HG03432 (cell line): ENCODE measurements around the gene LEPR.
"Not testable (repeated sequence)": the region's sequence is repeated elsewhere in the genome, so short reads cannot be mapped to it uniquely, and the experiment has no call there.

Source experiments
- ATAC-seq: cut with Tn5 transposase; IDR thresholded peaks from one replicate; pipeline ENCODE4 v1.9.1; 2021; ENCODE audit warnings: mild to moderate bottlenecking, moderate library complexity; ENCODE audit not compliant: unreplicated experiment

LEPR gene

DNA sequence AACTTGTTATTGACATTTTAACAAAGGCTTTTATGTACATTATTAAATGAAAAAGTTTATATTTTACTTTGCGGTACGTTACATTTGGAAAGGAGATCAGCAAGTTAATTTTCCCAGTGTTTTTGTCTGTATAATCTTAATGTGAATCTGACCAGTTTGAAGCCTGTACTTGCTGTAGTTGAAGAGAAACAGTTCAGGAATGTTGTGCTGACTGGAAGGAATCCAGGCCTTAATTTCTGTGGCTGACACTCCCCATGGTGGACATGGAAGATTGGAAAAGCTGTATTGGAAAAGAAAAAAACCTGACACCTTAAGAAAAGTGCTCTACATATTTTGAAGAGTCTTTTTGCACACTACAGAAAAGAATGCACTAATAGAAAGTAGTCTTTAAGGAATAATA lies 15.5 kb downstream of the LEPR start:
- ATAC-seq = no peak

DNA sequence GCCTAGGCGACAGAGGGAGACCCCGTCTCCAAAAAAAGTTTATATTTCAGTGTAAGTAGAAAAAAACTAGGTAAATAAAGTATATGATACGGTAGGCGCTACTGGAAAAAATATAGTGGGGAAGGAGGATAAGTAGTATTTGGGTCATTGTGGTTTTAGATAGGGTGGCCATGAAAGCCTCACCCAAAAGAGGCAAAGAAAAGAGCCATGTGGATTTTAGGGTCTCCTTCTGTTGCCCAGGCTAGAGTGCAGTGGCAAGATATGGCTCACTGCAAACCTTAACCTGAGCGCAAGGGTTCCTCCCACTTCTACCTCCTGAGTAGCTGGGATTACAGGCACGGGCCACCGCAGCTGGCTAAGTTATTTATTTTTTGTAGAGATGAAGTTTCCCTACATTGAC lies 17.1 kb downstream of the LEPR start:
- ATAC-seq = no peak

DNA sequence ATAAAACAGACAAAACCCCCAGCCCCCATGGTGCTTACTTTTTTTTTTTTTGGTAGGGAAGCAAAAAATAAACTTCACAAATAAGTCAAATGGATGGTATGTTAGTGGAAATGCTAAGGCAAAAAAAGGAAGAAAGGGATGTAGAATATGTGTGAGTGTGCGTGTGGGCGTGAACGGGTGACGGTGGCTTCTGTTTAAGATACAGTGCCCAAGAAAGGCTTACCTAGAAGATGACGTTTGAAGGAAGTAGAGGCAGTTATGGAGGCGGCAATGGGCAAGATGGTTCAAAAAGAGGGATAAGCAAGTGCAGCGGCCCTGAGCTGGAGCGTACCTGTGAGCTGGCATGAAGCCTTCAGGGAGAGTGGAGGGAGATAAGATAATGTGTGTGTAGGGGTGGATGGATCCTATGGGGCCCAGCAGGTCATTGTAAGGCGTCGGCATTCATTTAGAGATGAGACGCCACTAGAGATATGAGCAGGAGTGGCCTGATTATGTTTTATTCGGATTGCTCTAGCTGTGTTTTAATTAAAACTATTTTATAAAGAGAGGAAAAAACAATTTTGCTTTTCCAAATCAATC lies 19.9 kb downstream of the LEPR start:
- ATAC-seq = no peak

DNA sequence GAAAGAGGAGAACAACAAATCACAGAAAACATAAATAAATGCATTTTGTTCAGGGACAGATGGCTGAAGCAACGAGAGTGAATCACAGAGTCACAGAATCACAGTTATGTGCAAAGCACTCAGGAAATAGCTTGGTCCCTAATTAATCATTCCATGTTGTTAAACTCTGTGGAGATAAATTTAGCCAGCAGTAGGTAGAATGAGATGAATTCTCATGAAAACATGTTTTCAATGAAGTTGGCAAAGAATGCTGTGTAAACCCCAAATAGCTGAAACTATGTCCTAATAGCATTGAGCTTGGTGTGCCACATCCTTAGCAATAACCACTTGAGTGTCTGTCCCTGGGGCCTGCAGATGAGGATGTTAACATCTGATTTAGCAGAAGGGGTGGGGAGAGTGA lies 20.4 kb downstream of the LEPR start:
- no peak for ATAC-seq

DNA sequence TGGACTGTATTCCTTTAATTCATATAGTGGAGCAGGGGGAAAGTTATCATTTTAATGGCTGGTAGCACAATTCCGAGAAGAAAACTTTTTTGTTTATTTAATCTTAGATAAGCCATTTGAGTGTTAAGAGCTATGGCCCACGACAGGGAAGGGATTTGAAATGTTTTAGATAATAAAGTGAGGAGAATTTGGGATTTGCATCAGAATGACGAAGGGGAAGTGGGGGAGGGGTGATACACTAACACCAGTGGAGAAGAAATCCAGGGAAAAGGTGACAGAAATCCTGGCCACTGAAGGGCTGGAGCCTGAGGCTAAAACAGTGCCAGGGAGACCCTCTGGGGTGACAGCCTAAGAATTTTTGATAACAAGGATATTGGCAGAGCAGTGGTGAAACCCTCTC lies 21.0 kb downstream of the LEPR start:
- ATAC-seq = no peak

DNA sequence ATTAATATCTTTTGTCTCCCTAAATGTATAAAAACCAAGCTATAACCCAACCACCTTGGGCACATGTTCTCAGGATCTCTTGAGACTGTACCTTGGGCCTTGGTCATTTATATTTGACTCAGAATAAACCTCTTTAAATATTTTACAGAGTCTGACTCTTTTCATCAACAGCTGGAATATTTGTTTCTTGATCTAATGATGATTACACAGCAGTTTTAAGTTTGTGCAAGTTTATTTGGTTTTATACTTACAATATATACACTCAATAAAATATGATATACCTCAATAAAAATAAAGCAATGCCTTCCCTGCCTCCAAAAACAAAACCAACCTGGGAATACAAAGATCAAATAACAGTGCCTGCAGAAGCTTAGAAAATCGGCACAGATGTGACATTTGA lies 22.0 kb downstream of the LEPR start:
- no peak for ATAC-seq

DNA sequence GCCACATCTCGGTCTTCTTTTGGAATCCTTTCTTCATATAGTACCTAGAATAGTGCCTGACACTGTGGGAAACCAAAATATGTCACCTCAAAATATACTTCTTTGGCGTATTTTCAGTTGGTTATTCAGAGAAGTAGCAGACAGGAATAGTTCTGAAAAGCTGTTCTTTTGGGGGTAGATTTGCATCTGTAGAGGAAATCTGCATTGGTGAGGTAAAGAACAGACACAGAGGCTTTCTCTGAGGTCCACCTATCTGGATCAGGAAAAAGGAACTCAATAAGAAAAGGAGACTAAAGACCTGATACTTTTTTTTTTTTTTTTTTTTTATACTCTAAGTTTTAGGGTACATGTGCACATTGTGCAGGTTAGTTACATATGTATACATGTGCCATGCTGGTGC lies 23.2 kb downstream of the LEPR start:
- no peak for ATAC-seq

DNA sequence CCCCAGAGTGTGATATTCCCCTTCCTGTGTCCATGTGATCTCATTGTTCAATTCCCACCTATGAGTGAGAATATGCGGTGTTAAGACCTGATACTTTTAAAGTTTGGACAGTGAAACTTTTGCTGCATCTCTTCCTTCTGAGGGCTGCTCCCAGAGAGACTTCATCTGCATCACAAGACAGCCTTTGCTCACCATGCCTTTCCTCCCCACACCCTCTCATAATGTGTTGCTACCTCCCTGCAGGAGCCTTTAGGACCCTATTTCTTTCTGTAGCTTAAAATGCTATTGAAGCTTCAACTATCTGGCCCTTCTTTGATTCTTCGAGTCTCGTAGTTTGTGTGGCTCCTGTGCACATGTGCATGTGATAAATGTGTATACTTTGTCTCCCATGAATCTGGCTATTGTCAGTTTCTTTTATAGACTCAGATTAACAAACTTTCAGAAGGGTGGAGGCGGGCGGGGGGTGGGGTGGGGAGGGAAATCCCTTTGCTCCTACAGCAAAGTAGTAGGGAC lies 23.7 kb downstream of the LEPR start:
- no peak for ATAC-seq

DNA sequence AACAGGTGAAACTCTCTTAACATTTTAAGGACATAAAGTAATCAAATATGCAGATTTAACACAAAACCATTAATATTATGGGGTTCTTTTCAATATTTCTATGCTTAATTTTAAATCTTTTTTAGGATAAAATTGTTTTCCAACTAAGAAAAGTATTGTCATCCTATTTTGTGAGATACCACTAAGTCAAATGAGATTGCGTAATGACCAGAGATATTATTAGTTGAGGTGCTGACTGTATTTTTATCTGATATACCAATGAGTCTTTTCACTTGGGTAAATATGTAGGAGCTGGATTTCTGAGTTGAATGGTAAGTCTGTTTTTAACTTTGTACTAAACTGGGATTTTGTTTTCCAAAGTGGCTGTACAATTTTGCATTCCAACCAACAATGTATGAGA lies 25.4 kb downstream of the LEPR start:
- ATAC-seq = no peak

DNA sequence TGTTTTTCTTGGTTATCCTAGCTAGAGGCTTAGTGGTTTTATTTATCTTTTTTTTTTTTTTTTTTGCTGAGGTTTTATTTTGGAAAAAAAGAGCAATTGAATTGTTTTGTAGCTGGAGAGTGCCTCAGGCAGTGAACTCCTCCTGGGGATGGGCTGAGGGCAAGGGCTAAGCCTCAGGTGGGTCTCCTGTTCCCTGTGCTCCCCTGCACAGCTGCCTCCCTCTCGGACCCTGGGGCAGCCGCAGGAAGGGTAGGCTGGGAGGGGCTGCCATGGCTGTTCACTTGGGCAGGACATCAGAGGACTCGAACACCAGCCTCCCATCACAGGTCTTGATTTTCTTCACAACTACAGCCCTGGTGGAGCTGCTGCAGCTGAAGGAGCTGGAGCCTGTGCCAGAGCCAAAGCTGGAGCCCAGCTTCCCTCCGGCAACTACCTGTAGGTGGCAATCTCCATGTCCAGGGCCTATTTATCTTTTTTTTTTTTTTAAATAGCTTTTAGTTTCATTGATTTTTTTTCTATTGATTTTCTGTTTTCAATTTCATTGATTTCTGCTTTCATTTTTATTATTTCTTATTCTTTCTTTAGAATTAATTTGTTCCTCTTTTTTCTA lies 28.9 kb downstream of the LEPR start:
- ATAC-seq = no peak

DNA sequence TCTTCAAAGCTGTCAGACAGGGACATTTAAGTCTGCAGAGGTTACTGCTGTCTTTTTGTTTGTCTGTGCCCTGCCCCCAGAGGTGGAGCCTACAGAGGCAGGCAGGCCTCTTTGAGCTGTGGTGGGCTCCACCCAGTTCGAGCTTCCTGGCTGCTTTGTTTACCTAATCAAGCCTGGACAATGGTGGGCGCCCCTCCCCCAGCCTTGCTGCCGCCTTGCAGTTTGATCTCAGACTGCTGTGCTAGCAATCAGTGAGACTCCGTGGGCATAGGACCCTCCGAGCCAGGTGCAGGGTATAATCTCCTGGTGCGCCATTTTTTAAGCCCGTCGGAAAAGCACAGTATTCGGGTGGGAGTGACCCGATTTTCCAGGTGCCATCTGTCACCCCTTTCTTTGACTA lies 35.2 kb downstream of the LEPR start:
- not testable (repeated sequence) for ATAC-seq

DNA sequence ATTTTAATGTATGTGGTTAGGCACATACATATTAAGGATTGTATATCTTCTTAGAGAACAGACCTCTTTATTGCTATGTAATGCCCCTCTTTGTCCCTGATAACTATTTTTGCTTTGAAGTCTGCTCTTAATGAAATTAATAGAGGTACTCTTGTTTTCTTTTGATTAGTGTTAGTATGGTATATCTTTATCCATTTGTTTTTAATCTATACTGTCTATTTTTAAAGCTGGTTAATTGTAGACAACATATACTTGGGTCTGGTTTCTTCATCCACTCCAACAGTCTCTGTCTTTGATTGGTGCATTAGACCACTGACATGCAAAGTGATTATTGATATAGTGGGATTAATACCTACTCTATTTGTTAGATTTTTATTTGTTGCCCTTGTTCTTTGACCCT lies 36.0 kb downstream of the LEPR start:
- no peak for ATAC-seq

DNA sequence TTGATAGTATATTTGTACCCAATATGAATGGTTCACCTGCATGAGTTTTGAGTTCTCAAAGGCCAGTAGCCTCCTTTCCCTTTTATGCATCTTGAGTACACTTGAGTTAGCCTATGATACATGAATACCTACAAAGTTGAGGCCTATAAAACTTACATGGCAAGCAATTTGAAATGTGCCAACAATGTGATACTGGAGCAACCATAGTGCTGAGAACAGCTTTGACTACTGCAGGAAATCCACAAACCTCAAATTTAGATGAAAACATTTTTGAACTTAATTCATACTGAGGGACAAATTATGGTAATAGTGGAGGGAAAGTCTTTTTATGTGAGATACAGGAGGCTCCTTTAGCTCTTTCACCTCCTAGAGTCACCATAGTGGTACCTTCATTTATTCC lies 37.4 kb downstream of the LEPR start:
- ATAC-seq = no peak

DNA sequence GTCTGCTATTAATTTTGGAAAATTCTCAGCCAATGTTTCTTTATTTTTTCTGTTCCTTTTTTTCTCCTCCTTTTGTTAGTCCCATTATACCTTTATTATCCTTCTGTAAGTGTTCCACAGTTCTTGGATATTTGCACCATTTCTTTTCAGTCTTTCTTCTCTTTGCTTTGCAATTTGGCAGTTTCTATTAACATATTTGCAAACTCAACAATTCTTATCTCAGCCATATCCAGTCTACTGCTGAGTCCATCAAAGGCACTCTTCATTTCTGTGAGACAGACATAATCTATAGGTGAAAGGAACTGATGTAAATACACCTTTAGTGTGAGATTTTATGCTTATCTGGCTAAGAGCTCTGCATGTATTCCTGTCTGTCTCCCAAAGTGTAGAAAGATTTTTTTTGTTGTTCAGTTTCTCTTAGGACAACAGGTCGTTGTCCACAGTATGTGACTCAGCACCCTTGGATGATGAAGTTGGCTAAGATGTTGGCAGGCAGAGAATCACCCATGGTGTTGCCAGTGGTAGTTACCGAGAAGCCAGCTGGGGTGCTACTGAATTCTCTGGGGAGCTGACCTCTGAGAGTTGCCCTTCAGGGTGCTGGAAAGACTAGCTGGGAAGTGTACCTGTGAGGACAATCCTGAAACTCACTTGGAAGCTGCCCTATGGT lies 38.4 kb downstream of the LEPR start:
- ATAC-seq = no peak

DNA sequence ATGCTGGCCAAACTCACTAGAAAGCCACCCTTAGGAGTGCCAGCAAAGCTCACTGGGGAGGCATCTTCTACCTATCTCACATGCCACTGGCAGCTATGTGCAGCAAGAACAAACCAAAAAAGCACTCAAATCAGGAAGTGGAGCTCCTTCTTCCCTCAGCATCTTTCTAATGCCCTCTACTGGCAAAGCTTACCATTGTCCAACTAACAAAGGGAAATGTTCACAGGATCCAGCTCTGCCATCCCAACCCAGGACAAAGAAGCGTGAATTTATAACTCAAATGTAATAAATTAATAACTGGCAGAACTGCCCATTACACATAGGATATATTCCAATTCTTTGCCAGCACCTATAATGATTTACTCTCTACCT lies 38.9 kb downstream of the LEPR start:
- ATAC-seq = peak; percentile 88

DNA sequence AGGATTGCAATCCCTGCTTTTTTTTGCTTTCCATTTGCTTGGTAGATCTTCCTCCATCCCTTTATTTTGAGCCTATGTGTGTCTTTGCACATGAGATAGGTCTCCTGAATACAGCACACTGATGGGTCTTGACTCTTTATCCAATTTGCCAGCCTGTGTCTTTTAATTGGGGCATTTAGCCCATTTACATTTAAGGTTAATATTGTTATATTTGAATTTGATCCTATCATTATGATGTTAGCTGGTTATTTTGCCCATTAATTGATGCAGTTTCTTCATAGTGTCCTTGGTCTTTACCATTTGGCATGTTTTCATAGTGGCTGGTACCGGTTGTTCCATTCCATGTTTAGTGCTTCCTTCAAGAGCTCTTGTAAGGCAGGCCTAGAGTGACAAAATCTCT lies 45.4 kb downstream of the LEPR start:
- not testable (repeated sequence) for ATAC-seq

DNA sequence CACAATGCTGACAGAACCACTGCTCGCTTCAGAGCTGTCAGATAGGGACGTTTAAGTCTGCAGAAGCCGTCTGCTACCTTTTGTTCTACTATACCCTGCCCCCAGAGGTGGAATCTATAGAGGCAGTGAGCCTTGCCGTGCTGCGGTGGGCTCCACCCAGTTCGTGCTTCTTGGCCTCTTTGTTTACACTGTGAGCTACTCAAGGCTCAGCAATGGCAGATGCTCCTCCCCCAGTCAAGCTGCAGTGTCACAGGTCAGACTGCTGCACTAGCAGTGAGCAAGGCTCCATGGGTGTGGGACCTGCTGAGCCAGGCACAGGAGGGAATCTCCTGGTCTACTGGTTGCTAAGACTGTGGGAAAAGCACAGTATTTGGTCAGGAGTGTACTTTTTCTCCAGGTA lies 47.1 kb downstream of the LEPR start:
- ATAC-seq = no peak

DNA sequence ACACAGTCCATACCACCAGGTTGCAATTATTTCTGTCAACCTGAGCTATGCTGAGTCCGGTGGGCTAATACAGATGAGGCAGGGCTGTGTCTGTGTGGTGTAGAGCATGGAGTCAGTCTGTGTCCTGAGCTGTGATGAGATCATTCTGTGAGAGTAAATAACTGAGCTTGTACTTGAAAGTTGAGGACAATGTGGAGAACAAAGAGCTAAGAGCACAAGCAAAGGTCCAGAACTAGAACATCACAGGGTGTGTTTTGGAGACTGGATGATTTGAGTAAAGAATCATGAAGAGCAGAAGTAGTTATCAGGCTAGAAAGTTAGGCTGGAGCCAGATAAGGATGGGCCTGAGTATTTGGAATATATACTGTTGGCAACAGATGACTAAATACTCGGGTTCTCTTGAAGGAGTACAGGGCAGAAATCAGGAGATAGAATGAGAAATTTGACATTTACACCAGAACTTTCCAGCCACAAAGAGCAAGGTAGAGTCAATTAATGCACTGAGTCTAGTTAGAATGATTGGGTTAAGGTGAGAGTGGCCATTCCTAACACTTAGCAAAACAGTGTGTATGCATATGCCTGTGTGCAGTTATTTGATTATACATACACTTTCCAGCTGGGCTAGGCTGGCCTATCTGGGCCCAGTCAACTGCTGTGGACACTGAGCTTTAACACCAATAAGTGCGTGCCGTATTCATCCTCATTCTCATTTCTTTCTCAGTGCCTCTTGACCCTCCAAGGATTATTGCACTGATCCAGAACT lies 48.8 kb downstream of the LEPR start:
- ATAC-seq = no peak

DNA sequence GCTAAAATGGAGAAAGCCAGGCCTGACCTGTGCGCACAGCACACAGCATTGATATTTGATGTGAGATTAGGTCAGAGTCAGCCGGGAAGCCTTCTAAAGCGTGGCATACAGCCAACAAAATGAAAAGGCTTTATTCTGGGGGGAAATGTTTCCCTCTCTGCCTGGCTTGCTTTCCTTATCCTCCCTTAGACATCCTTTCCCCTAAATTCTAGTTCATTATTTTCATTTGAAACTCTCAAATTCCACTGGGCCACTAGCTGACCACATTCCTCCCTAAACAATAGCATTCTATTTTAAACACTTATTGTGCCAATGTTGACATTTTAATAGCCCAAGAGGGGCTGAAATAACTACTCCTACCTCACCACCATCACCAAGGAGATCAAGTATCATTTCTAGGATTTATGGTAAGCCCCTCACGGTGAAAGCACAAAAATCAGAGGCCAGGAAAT lies 49.4 kb downstream of the LEPR start:
- ATAC-seq = no peak
